OCI-LY7 (cell line): ENCODE results near the gene IER3. TPM values are rescaled to one million over a fixed set of nuclear protein-coding genes. Genes with fewer than 3 reads are reported as not detected.

Experiments
- BruUV-seq: library from RNA; stranded (reverse); fragments of 400-500 nt; replicated peaks from 2 replicates; lab custom pipeline; 2021; lab: Mats Ljungman, UMichigan
- CTCF ChIA-PET: fragments of 300-600 bp; sonication (Branson Sonifier 250); formaldehyde crosslinking; loops from one replicate; lab custom pipeline; 2022; ENCODE audit warnings: antibody characterized with exemption; ENCODE audit not compliant: unreplicated experiment; lab: Charles Lee
- POLR2A ChIA-PET: fragments of 300-600 bp; sonication (Branson Sonifier 250); formaldehyde crosslinking; loops from one replicate; lab custom pipeline; 2022; ENCODE audit warnings: antibody characterized with exemption; lab: Charles Lee
- DNase-seq: peaks from one replicate; pipeline ENCODE4 v3.0.0-alpha.2; 2015; ENCODE audit warnings: low spot score
- H2AFZ ChIP-seq: fragments of 200-600 bp; sonication (generic), shearing (Covaris generic); 2 replicates; pipeline ENCODE4 v1.6.1; 2014; ENCODE audit warnings: mild to moderate bottlenecking, antibody characterized with exemption, low read length, moderate library complexity
- H3K27ac ChIP-seq: fragments of 200-600 bp; sonication (generic); 2 replicates; pipeline ENCODE4 v1.5.1; 2014; ENCODE audit warnings: mixed run types, low read depth, mild to moderate bottlenecking, moderate library complexity, low read length, inconsistent platforms; ENCODE audit not compliant: poor library complexity, severe bottlenecking
- H3K36me3 ChIP-seq: fragments of 200-600 bp; sonication (generic); 2 replicates; pipeline ENCODE4 v1.6.1; 2014; ENCODE audit warnings: mild to moderate bottlenecking, antibody characterized with exemption, low read length, moderate library complexity, mixed read lengths; ENCODE audit not compliant: insufficient read depth
- H3K4me1 ChIP-seq: fragments of 200-600 bp; sonication (generic); 2 replicates; pipeline ENCODE4 v1.5.1; 2014; ENCODE audit warnings: mild to moderate bottlenecking, low read length; ENCODE audit not compliant: insufficient read depth, poor library complexity, severe bottlenecking
- H3K4me2 ChIP-seq: fragments of 200-600 bp; sonication (generic); 2 replicates; pipeline ENCODE4 v1.6.1; 2014; ENCODE audit warnings: mild to moderate bottlenecking, low read length
- H3K4me3 ChIP-seq: fragments of 200-600 bp; sonication (generic); 2 replicates; pipeline ENCODE4 v1.5.1; 2014; ENCODE audit warnings: mild to moderate bottlenecking, low read depth, low read length; ENCODE audit not compliant: poor library complexity, severe bottlenecking
- H3K79me2 ChIP-seq: fragments of 200-600 bp; sonication (generic); 2 replicates; pipeline ENCODE4 v1.6.1; 2016; ENCODE audit warnings: low read depth, mild to moderate bottlenecking, low read length, moderate library complexity, mixed read lengths; ENCODE audit not compliant: insufficient read depth
- H3K9me2 ChIP-seq: fragments of 200-600 bp; sonication (generic); 2 replicates; pipeline ENCODE4 v1.6.1; 2016; ENCODE audit warnings: mild to moderate bottlenecking, low read length, mixed read lengths; ENCODE audit not compliant: insufficient read depth
- H3K9me3 ChIP-seq: fragments of 200-600 bp; sonication (generic); 2 replicates; pipeline ENCODE4 v1.6.1; 2014; ENCODE audit warnings: mild to moderate bottlenecking, mixed run types, low read length, mixed read lengths
- H4K20me1 ChIP-seq: fragments of 200-600 bp; sonication (generic); 2 replicates; pipeline ENCODE4 v1.6.1; 2014; ENCODE audit warnings: mild to moderate bottlenecking, antibody characterized with exemption, low read length, moderate library complexity, mixed read lengths; ENCODE audit not compliant: insufficient read depth
- CTCF ChIP-seq: fragments of 200-600 bp; sonication (generic); conservative IDR thresholded peaks from 2 replicates; pipeline ENCODE4 v1.5.1; 2014; ENCODE audit warnings: mild to moderate bottlenecking, antibody characterized with exemption, low read length, moderate library complexity, mixed read lengths
- EZH2phosphoT487 ChIP-seq: fragments of 200-600 bp; sonication (generic); IDR thresholded peaks from 2 replicates; pipeline ENCODE4 v1.6.1; 2018; ENCODE audit warnings: low read depth, borderline replicate concordance, mild to moderate bottlenecking, mixed run types, antibody characterized with exemption, low read length, moderate library complexity, mixed read lengths
- intact Hi-C: fragments of 100-400 bp; cut with micrococcal nuclease; formaldehyde crosslinking; loops from one replicate; pipeline ENCODE4 v1.10.0; 2022; ENCODE audit not compliant: unreplicated experiment
- total RNA-seq, 2 experiments: library from RNA; depleted of rRNA in 1 of 2; stranded (reverse); fragments of >200 nt in 1 of 2; shearing (Covaris generic) in 1 of 2; gene quantifications; 2 replicates each; pipeline ENCODE4 v1.2.3, GENCODE V29; 2014 to 2022

IER3 gene
- total RNA-seq, 2 experiments from 2014 or later = 1.3 to 2.8 TPM

DNA sequence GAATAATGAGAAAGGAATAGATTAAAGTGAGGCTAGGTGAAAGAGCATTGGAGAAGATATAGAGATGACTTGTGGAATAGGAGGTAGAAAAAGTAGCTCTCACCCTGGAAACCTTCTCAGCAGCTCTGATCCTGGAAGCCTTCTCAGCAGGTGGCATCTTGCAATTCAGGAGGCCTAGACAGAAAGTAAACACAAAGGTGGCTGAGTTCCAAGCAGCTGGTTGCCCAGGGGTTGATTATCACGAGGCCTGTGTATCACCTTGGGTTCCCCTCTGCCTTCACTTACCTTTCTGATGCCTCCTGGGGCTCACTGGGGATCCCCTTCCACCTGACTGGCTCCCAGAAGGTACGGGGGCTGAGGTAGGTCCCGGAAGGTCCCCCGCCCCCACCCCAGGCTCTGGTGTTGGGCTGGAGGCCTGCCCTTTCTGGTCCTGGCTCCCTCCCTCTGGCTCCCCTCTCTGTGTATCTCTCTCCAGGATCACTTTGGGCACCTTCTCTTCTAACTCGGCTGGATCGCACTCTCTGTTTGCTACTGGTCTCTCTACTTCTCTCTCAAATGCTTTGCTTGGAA lies 37.0 kb downstream of the IER3 start:
- peaks cover 8% of the 10 kb centered on the region for H3K4me1 ChIP-seq
- no TSS peak for BruUV-seq
- no peaks in the 10 kb centered on the region for H4K20me1 ChIP-seq
- H3K9me2 ChIP-seq = no peaks in the 10 kb centered on the region
- H3K79me2 ChIP-seq = no peaks in the 10 kb centered on the region
- intact Hi-C loops = no loop called here
- TF ChIP-seq CTCF = no peak
- no peak for TF ChIP-seq EZH2phosphoT487
- no peak overlapping the region for H2AFZ ChIP-seq
- no peaks in the 10 kb centered on the region for H3K9me3 ChIP-seq
- DNase-seq = no peak
- no peak overlapping the region for H3K4me3 ChIP-seq
- H3K36me3 ChIP-seq = peaks cover 95% of the 10 kb centered on the region
- no peak overlapping the region for H3K27ac ChIP-seq
- no peak overlapping the region for H3K4me2 ChIP-seq
- ChIA-PET POLR2A (interaction anchor here (1.1 kb wide), 1 partner anchor 16 kb away, joined by 3 read pairs; no protein-coding TSS in a partner anchor), CTCF (interaction anchor here (0.5 to 0.6 kb wide), 2 partner anchors 27 to 90 kb away, joined by 3 to 4 read pairs; partner anchors contain the start of gene MRPS18B)

GRCh38 chr6:30705620-30706019 lies 38.7 kb downstream of the IER3 start:
- no peak for DNase-seq
- H3K9me2 ChIP-seq = no peaks in the 10 kb centered on the region
- BruUV-seq = no TSS peak
- no peak overlapping the region for H2AFZ ChIP-seq
- peaks cover 90% of the 10 kb centered on the region for H3K36me3 ChIP-seq
- no peaks in the 10 kb centered on the region for H3K9me3 ChIP-seq
- ChIA-PET POLR2A (interaction anchor here (0.6 to 0.7 kb wide), 2 partner anchors 9 to 222 kb away, joined by 3 read pairs; no protein-coding TSS in a partner anchor), CTCF (no interaction called here)
- H3K4me2 ChIP-seq = no peak overlapping the region
- H3K4me3 ChIP-seq = no peak overlapping the region
- H3K4me1 ChIP-seq = no peaks in the 10 kb centered on the region
- intact Hi-C loops = no loop called here
- no peak overlapping the region for H3K27ac ChIP-seq
- TF ChIP-seq CTCF = no peak
- no peak for TF ChIP-seq EZH2phosphoT487
- H3K79me2 ChIP-seq = no peaks in the 10 kb centered on the region
- H4K20me1 ChIP-seq = no peaks in the 10 kb centered on the region

DNA sequence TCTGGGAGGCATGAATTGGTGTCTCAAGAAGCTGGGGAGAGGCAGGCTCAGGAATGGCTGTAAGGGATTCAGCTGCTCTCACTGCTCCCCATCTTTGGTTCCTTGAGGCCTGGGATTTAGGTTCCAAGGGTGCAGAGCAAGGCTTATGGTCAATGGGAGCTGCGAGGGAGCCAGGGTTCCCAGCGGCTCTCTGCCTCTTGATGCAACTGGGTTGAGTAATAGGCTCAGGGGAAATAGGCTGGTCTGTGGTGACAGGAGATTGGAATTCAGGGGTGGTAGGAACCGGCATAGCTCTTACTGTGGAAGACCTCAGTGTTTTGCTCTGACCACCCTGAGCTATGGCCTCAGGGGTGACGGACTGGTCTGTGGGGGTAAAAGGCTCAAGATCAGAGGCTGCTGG lies 40.5 kb downstream of the IER3 start:
- DNase-seq = no peak
- Histone ChIP-seq H3K4me3 (no peak overlapping the region), H3K9me3 (no peaks in the 10 kb centered on the region), H3K27ac (no peak overlapping the region), H3K4me1 (no peaks in the 10 kb centered on the region), H3K79me2 (no peaks in the 10 kb centered on the region), H2AFZ (no peak overlapping the region), H4K20me1 (no peaks in the 10 kb centered on the region), H3K9me2 (no peaks in the 10 kb centered on the region), H3K4me2 (no peak overlapping the region), H3K36me3 (peaks cover 88% of the 10 kb centered on the region)
- CTCF ChIA-PET = no interaction called here
- intact Hi-C loops = no loop called here
- TF ChIP-seq CTCF = no peak
- TF ChIP-seq EZH2phosphoT487 = no peak
- no TSS peak for BruUV-seq
- POLR2A ChIA-PET = interaction anchor here (0.6 to 1.2 kb wide), 2 partner anchors 16 to 89 kb away, joined by 4 to 10 read pairs; no protein-coding TSS in a partner anchor
